Activated CD4-positive, alpha-beta T cell treated with anti-CD3 and anti-CD28 coated beads, Interleukin-2, amount 50 U/mL, for 4 hours (primary cell): ENCODE results near the gene TTBK1.

Source experiments
- DNase-seq, 2 experiments: peaks; one replicate each; pipeline ENCODE4 v3.0.0-alpha.2; 2020

Gene TTBK1

GRCh38 chr6:43256670-43257366, 13.5 kb downstream of the TTBK1 start:
- no peak for DNase-seq

GRCh38 chr6:43257367-43258145, 14.3 kb downstream of the TTBK1 start:
- no peak for DNase-seq

- DNase-seq: no peak
Measured at GRCh38 chr6:43258180-43258579, 14.9 kb downstream of the TTBK1 start.

- no peak for DNase-seq
Measured at GRCh38 chr6:43258807-43259686, 15.8 kb downstream of the TTBK1 start.

- no peak for DNase-seq
Measured at GRCh38 chr6:43260791-43261190, 17.5 kb downstream of the TTBK1 start.

GRCh38 chr6:43261198-43261597, 17.9 kb downstream of the TTBK1 start:
- DNase-seq: no peak

GRCh38 chr6:43262000-43262779, 18.9 kb downstream of the TTBK1 start:
- no peak for DNase-seq

- no peak for DNase-seq
Measured at GRCh38 chr6:43262780-43263313, 19.6 kb downstream of the TTBK1 start.

- peak; percentile 74 to 76 for DNase-seq
Measured at GRCh38 chr6:43263314-43264178, 20.3 kb downstream of the TTBK1 start.

GRCh38 chr6:43264599-43265145, 21.4 kb downstream of the TTBK1 start:
- no peak for DNase-seq

GRCh38 chr6:43265564-43265963, 22.3 kb downstream of the TTBK1 start:
- no peak for DNase-seq

- no peak for DNase-seq
Measured at GRCh38 chr6:43267619-43268354, 24.5 kb downstream of the TTBK1 start.

GRCh38 chr6:43268355-43268700, 25.0 kb downstream of the TTBK1 start:
- no peak for DNase-seq

- DNase-seq: no peak
Measured at GRCh38 chr6:43268782-43269272, 25.5 kb downstream of the TTBK1 start.

- peak; percentile 27 to 34 for DNase-seq
Measured at GRCh38 chr6:43269273-43270007, 26.2 kb downstream of the TTBK1 start.

- no peak for DNase-seq
Measured at GRCh38 chr6:43271103-43271815, 28.0 kb downstream of the TTBK1 start.

GRCh38 chr6:43271944-43272343, 28.7 kb downstream of the TTBK1 start:
- DNase-seq: no peak

- DNase-seq: no peak
Measured at GRCh38 chr6:43273707-43274106, 30.4 kb downstream of the TTBK1 start.
